OCI-LY1 (cell line): ENCODE results near the gene TBC1D14.

Experiments used
- CTCF ChIP-seq: fragments of 200-600 bp; sonication (generic), shearing (Covaris generic); IDR thresholded peaks from 2 replicates; pipeline ENCODE4 v1.5.1; 2017; ENCODE audit warnings: mild to moderate bottlenecking, antibody characterized with exemption, low read length, moderate library complexity, mixed read lengths
- EZH2 ChIP-seq: fragments of 200-600 bp; sonication (generic), shearing (Covaris generic); IDR thresholded peaks from 2 replicates; pipeline ENCODE4 v1.8.0; 2017; ENCODE audit warnings: borderline replicate concordance, mixed run types, mild to moderate bottlenecking, antibody characterized with exemption, low read length, moderate library complexity, mixed read lengths

DNA sequence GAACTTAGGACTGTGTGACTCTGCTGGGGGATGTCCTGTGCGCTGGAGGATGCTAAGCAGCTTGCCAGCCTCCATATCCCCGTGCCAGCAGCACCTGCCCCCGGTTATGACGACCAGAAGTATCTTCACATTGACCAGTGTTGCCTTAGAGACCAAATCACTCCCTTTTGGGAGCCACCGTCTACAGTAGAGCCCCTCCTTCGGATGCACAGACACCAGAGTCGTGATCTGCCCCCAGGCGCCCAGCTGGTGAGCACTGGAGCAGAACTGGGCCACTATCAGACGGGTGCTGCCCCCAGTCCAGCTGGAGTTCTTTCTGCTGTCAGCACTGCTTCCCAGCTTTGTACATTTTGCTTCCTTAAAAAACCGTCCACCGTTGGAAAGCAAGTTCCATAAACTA, 103.5 kb downstream of the TBC1D14 start:
- TF ChIP-seq CTCF (no peak), EZH2 (no peak)
